Dedifferentiated amniotic fluid mesenchymal stem cell (primary cell): ENCODE data around the gene ENPEP.

ENCODE experiments used
- DNase-seq: peaks from one replicate; pipeline ENCODE4 v3.0.0-alpha.2; 2016; ENCODE audit errors: extremely low spot score

ENPEP gene

GRCh38 chr4:110602061-110602460 lies 126.1 kb downstream of the ENPEP start:
- no peak for DNase-seq

GRCh38 chr4:110605077-110605476 lies 129.1 kb downstream of the ENPEP start:
- DNase-seq = no peak

GRCh38 chr4:110609044-110609750 lies 133.2 kb downstream of the ENPEP start:
- DNase-seq = no peak

DNA sequence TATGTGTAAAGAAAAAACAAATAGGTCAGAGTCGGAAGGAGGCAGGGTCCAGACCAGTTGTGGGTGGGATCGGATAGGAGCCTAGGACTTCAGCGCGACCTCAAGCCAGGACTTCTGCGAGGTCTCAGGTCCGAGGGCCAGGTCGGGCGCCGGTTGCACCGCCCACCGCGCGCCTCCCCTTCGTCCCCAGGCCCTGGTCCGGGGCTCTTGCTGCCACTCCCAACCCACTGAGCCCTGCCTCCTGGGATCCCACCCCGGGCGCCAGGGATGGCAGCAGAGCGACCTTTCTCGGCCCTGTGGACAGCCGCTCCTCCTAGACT lies 134.6 kb downstream of the ENPEP start:
- no peak for DNase-seq

DNA sequence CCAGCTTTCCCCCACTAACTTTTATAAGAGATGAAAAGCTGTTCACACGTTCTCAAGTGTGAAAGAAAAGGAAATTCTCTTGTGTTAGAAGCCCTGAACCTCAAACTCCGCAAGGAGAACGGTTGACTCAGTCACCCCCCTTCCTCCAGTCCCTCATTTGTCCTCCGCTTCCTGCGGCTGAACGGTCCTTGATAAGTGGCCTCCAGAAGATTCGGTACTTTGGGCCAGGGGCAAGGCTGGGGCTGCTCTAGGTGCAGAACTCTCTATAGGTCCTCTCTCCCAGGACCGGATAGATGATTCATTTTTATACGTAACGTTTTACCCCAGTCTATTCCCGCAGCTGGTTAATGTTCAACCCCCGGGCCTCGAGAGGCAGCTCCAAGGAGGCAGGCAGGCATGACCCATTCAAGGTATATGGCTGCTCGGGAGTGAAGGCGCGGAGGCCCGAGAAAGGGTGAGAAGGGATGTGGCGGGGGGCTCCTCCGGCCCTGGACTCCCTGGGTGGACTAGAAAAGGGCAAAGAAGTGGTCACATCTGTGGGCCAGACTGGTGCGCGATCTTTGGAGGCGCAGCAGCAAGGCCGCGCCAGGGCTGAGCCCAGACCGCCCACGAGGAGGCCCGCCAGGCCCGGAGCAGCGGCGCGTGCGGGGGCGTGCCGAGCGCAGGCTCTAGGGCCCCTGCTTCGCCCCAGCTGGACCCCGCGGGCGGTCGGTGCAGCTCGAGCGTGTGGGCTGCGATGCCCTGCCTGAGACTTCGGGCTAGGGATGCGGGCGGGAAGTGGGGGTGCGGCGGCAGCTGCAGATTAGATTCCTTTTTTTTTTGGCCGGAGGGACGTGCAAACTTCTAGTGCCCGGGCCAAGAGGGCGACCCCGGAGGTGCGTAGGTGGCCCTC lies 135.2 kb downstream of the ENPEP start:
- no peak for DNase-seq

- DNase-seq = no peak
These were observed 136.1 kb downstream of the ENPEP start for GRCh38 chr4:110611968-110612447.

- DNase-seq = no peak
These were observed 136.8 kb downstream of the ENPEP start for GRCh38 chr4:110612631-110613269.

GRCh38 chr4:110613745-110614144 lies 137.8 kb downstream of the ENPEP start:
- DNase-seq = no peak

GRCh38 chr4:110614173-110614963 lies 138.4 kb downstream of the ENPEP start:
- no peak for DNase-seq
